DOHH2 (cell line): Measurements from ENCODE around the gene LRRC3.

Experiments
- CTCF ChIP-seq: fragments of 200-600 bp; sonication (generic); IDR thresholded peaks from one replicate; pipeline ENCODE4 v1.5.1; 2014; ENCODE audit warnings: antibody characterized with exemption, mild to moderate bottlenecking, low read depth, low read length; ENCODE audit not compliant: poor library complexity, severe bottlenecking
- EZH2phosphoT487 ChIP-seq: fragments of 200-600 bp; sonication (generic); IDR thresholded peaks from 2 replicates; pipeline ENCODE4 v1.6.1; 2017; ENCODE audit warnings: borderline replicate concordance, mild to moderate bottlenecking, antibody characterized with exemption, low read length, moderate library complexity, mixed read lengths

- TF ChIP-seq CTCF = no peak
- no peak for TF ChIP-seq EZH2phosphoT487
Observed at GRCh38 chr21:44433791-44434567, 21.3 kb upstream of the LRRC3 start.
